GM12878 (cell line): ENCODE data around the gene EFTUD2. TPM values are rescaled to one million over a fixed set of nuclear protein-coding genes. Genes with fewer than 3 reads are reported as not detected.

Experiments
- ATAC-seq: fragments of 200-7000 bp; cut with Tn5 transposase; 3 replicates; pipeline ENCODE4 v1.9.1; 2020; ENCODE audit warnings: mild to moderate bottlenecking, moderate library complexity
- BruUV-seq: library from RNA; stranded (reverse); fragments of 400-500 nt; replicated peaks from 2 replicates; lab custom pipeline; 2021; lab: Mats Ljungman, UMichigan
- CTCF ChIA-PET: fragments of 300-600 bp; sonication (Branson Sonifier 250); formaldehyde crosslinking; extraction: SDS; loops from one replicate; lab custom pipeline; 2021; ENCODE audit warnings: inconsistent platforms; lab: Yijun Ruan, JAX
- POLR2A ChIA-PET: fragments of 350-600 bp; formaldehyde crosslinking; extraction: SDS; loops from one replicate; lab custom pipeline; 2021; ENCODE audit warnings: inconsistent platforms; lab: Charles Lee
- RAD21 ChIA-PET: fragments of 300-600 bp; sonication (Branson Sonifier 250); formaldehyde crosslinking; loops from one replicate; lab custom pipeline; 2023; ENCODE audit warnings: antibody characterized with exemption; ENCODE audit not compliant: unreplicated experiment; lab: Charles Lee
- SMC1A ChIA-PET: fragments of 300-600 bp; sonication (Branson Sonifier 250); formaldehyde crosslinking; loops from one replicate; lab custom pipeline; 2023; ENCODE audit not compliant: unreplicated experiment, uncharacterized antibody; lab: Charles Lee
- DNase-seq: peaks from one replicate; pipeline ENCODE4 v3.0.0-alpha.2; 2011; ENCODE audit warnings: low read depth, low spot score
- FAIRE-seq: peaks from 3 replicates; lab custom pipeline; 2011; peaks lifted over from hg19 to GRCh38; lab: Jason Lieb, UNC
- H2AFZ ChIP-seq: 2 replicates; pipeline ENCODE4 v1.6.0; 2011; ENCODE audit warnings: low read depth, low read length, control low read depth; ENCODE audit not compliant: control insufficient read depth
- H3K27ac ChIP-seq: 2 replicates; pipeline ENCODE4 v1.5.1; 2011; ENCODE audit warnings: control low read depth; ENCODE audit not compliant: control insufficient read depth, insufficient read depth
- H3K27me3 ChIP-seq, 2 experiments: replicated peaks in 1 of 2; 2 replicates each; pipeline versions ENCODE4 v1.6.0 to v1.6.1; 2011; ENCODE audit warnings: low read length in 1 of 2; ENCODE audit not compliant: control insufficient read depth in 2 of 2, insufficient read depth in 2 of 2
- H3K36me3 ChIP-seq, 2 experiments: 2 replicates each; pipeline ENCODE4 v1.5.1; 2011; ENCODE audit warnings: low read length in 1 of 2; ENCODE audit not compliant: control insufficient read depth in 2 of 2, insufficient read depth in 2 of 2
- H3K4me1 ChIP-seq: 2 replicates; pipeline ENCODE4 v1.6.1; 2011; ENCODE audit warnings: mild to moderate bottlenecking, low read length, moderate library complexity, mixed read lengths; ENCODE audit not compliant: control insufficient read depth, insufficient read depth
- H3K4me2 ChIP-seq: 2 replicates; pipeline ENCODE4 v1.6.0; 2011; ENCODE audit warnings: control low read depth; ENCODE audit not compliant: control insufficient read depth, insufficient read depth
- H3K4me3 ChIP-seq: fragments of 200-600 bp; sonication (generic); 2 replicates; pipeline ENCODE4 v1.5.1; 2016
- H3K79me2 ChIP-seq: 2 replicates; pipeline ENCODE4 v1.6.0; 2011; ENCODE audit warnings: low read length; ENCODE audit not compliant: control insufficient read depth, insufficient read depth
- H3K9ac ChIP-seq: 2 replicates; pipeline ENCODE4 v1.8.0; 2011; ENCODE audit warnings: low read length, control low read depth, mixed read lengths; ENCODE audit not compliant: control insufficient read depth, insufficient read depth
- H3K9me3 ChIP-seq: replicated peaks from 3 replicates; pipeline ENCODE4 v1.5.1; 2011; ENCODE audit warnings: mild to moderate bottlenecking, low read length; ENCODE audit not compliant: control insufficient read depth, insufficient read depth
- H4K20me1 ChIP-seq: 2 replicates; pipeline ENCODE4 v1.6.0; 2011; ENCODE audit not compliant: control insufficient read depth, insufficient read depth
- BHLHE40 ChIP-seq, 2 experiments: fragments of 450-650 bp in 1 of 2; IDR thresholded peaks; 2 replicates each; pipeline ENCODE4 v1.6.1; 2011 to 2017; ENCODE audit warnings: low read depth in 2 of 2, borderline replicate concordance in 1 of 2, improper control_type of control experiment in 1 of 2, low read length in 1 of 2, mild to moderate bottlenecking in 1 of 2
- CBFB ChIP-seq: IDR thresholded peaks from 2 replicates; pipeline ENCODE4 v1.6.1; 2016; ENCODE audit warnings: antibody characterized with exemption, low read depth
- CHD1 ChIP-seq: IDR thresholded peaks from 2 replicates; pipeline ENCODE4 v1.6.1; 2012; ENCODE audit warnings: low read depth, low read length, improper control_type of control experiment
- JUND ChIP-seq: IDR thresholded peaks from 2 replicates; pipeline ENCODE4 v1.6.1; 2012; ENCODE audit warnings: low read depth, mild to moderate bottlenecking, low read length, improper control_type of control experiment, moderate library complexity
- MXI1 ChIP-seq: fragments of 150-350 bp; IDR thresholded peaks from 2 replicates; pipeline ENCODE4 v1.6.1; 2011; ENCODE audit warnings: low read depth, mild to moderate bottlenecking, inconsistent platforms, low read length, improper control_type of control experiment
- NBN ChIP-seq: fragments of 450-650 bp; IDR thresholded peaks from 2 replicates; pipeline ENCODE4 v1.6.1; 2016
- NR2F1 ChIP-seq: fragments of 450-650 bp; conservative IDR thresholded peaks from 2 replicates; pipeline ENCODE4 v1.6.1; 2017; ENCODE audit warnings: mild to moderate bottlenecking
- PAX5 ChIP-seq: IDR thresholded peaks from 2 replicates; pipeline ENCODE4 v1.6.1; 2011; ENCODE audit warnings: low read depth, low read length, borderline replicate concordance
- POLR2AphosphoS2 ChIP-seq: IDR thresholded peaks from 2 replicates; pipeline ENCODE4 v1.6.1; 2011; ENCODE audit warnings: low read depth, mild to moderate bottlenecking, low read length, improper control_type of control experiment, moderate library complexity
- RAD21 ChIP-seq: IDR thresholded peaks from 2 replicates; pipeline ENCODE4 v1.6.1; 2011; ENCODE audit warnings: mild to moderate bottlenecking, low read depth, low read length, moderate library complexity; ENCODE audit not compliant: insufficient read depth
- RUNX3 ChIP-seq: IDR thresholded peaks from 2 replicates; pipeline ENCODE4 v1.6.1; 2012; ENCODE audit warnings: low read length, inconsistent platforms
- SMARCA5 ChIP-seq: fragments of 450-650 bp; IDR thresholded peaks from 2 replicates; pipeline ENCODE4 v1.6.1; 2017; ENCODE audit warnings: mild to moderate bottlenecking
- SMC3 ChIP-seq: IDR thresholded peaks from 2 replicates; pipeline ENCODE4 v1.6.1; 2011; ENCODE audit warnings: low read length, improper control_type of control experiment, borderline replicate concordance
- TCF12 ChIP-seq: IDR thresholded peaks from 2 replicates; pipeline ENCODE4 v1.6.1; 2011; ENCODE audit warnings: low read depth, mild to moderate bottlenecking, low read length
- WRNIP1 ChIP-seq: IDR thresholded peaks from 2 replicates; pipeline ENCODE4 v1.6.1; 2011; ENCODE audit warnings: low read depth, low read length, improper control_type of control experiment, borderline replicate concordance
- YY1 ChIP-seq: IDR thresholded peaks from 2 replicates; pipeline ENCODE4 v1.6.1; 2011; ENCODE audit warnings: low read depth, mild to moderate bottlenecking, low read length
- WGBS: methylation state at CpG from one replicate; pipeline ENCODE4 v1.1.6; 2016; ENCODE audit warnings: low lambda C conversion rate; ENCODE audit not compliant: insufficient replicate concordance, insufficient coverage; ENCODE audit errors: missing lambda C conversion rate; 5-methylcytosine and 5-hydroxymethylcytosine counted together
- in situ Hi-C: fragments of 300-500 bp; cut with MboI; formaldehyde crosslinking; loops from 9 replicates; pipeline ENCODE4 v1.14.3; 2018; ENCODE audit warnings: mixed read lengths
- intact Hi-C: fragments of 100-400 bp; cut with micrococcal nuclease; formaldehyde crosslinking; loops from one replicate; pipeline ENCODE4 v1.14.2; 2022; ENCODE audit not compliant: unreplicated experiment
- polyA plus RNA-seq, 11 experiments: library from polyadenylated mRNA; depleted of rRNA in 4 of 11; unstranded in 6 of 11; stranded (reverse) in 5 of 11; fragments of >200 nt; fragmentation: Nextera tagmentation in 4 of 11; fragmentation: Illumina TruSeq in 1 of 11; extraction: Ambion mirVana in 4 of 11; extraction: Trizol in 1 of 11; gene quantifications; 1 replicate in 1 of 11; 2 replicates in 10 of 11; pipeline versions ENCODE4 v1.2.1 to v1.2.3, GENCODE V29; 2011 to 2016; ENCODE audit warnings: inconsistent platforms in 2 of 11, missing spikeins in 2 of 11, low read depth in 1 of 11
- total RNA-seq, 4 experiments: library from RNA; depleted of rRNA in 3 of 4; stranded (reverse); fragments of >200 nt in 3 of 4; fragmentation: Illumina TruSeq in 1 of 4; extraction: Trizol in 1 of 4; gene quantifications; 2 replicates each; pipeline versions ENCODE4 v1.2.1 to v1.2.3, GENCODE V29; 2013 to 2021
- TF ChIP-seq, protein P1 (sequence below): fragments of 450-650 bp; IDR thresholded peaks from 2 replicates; pipeline ENCODE4 v1.6.1; 2016; ENCODE audit warnings: mild to moderate bottlenecking
- TF ChIP-seq, protein P2 (sequence below): IDR thresholded peaks from 2 replicates; pipeline ENCODE4 v1.6.1; 2012; ENCODE audit warnings: low read length, inconsistent platforms
- TF ChIP-seq, protein P3 (sequence below), 3 experiments: IDR thresholded peaks in 2 of 3; conservative IDR thresholded peaks in 1 of 3; 2 replicates each; pipeline ENCODE4 v1.5.1; 2011; ENCODE audit warnings: low read depth in 3 of 3, low read length in 3 of 3, mild to moderate bottlenecking in 3 of 3, control low read depth in 2 of 3, moderate library complexity in 2 of 3, inconsistent platforms in 1 of 3, mixed read lengths in 1 of 3; ENCODE audit not compliant: control insufficient read depth in 2 of 3, insufficient read depth in 1 of 3; ENCODE audit errors: extremely low read depth in 1 of 3

EFTUD2 gene
- total and polyA plus RNA-seq, 10 of the 15 experiments (the other 5 are each of a cell fraction or from before 2014, with no cell fraction given): 33.0 to 198 (median 126) TPM

DNA sequence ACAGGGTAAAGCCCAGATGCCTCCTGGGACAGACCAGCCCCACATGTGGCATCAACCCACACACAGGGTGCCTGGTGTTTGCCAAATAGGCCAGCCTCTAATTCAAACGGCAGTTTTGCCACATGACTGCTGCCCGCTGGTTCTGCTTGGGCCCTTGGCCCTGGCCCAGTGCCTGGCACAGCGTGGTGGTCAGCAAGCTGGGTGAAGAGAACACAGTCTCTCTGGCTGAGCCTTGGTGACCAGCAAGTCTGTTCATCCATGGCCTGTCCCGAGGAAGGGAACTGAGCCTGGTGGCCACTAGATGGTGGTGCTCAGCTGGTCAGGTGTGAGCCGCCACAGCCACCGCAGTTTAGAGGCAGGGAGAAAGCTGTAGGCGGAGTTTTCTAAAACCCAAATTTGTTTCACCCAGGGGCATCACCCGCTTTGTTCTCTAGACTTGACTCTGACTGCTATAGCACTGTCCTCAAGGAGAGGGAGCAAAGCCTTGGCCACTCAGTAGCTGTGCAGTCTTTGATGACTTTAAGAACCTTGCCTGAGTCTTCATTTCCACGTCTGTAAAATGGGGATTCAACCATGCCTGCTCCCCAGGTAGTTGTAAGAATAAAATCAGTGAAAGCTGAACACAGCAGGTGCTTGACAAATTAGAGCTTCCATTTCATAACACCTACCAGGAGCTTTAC lies 20.8 kb upstream of the EFTUD2 start:
- CTCF ChIA-PET: interaction anchor here (0.6 to 6.9 kb wide), 61 partner anchors 10 to 278 kb away, joined by 3 to 156 read pairs (median 4); partner anchors contain the start of genes ACBD4, C1QL1, EFTUD2 and PLCD3
- DNase-seq (peak; percentile 54), ATAC-seq (peak; percentile 97), FAIRE-seq (peak; percentile 97)
- 0% methylated on average over 9 of the region's 9 CpGs for WGBS
- no peak overlapping the region; the same call in 1 of the 2 replicates for H2AFZ ChIP-seq
- in situ Hi-C loops (loop anchor here (10.0 kb wide), 2 partner anchors 105 to 185 kb away; no protein-coding TSS in a partner anchor), intact Hi-C loops (loop anchor here (1.0 to 5.0 kb wide), 4 partner anchors 102 to 215 kb away; partner anchors contain the start of gene ACBD4)
- peaks cover 12% of the 10 kb centered on the region for H3K4me1 ChIP-seq
- no peaks in the 10 kb centered on the region for H3K9me3 ChIP-seq
- H3K36me3 ChIP-seq: no peaks in the 10 kb centered on the region; a peak in 1 of 4 replicates
- no peak overlapping the region for H3K9ac ChIP-seq
- H3K27me3 ChIP-seq: peaks cover 0 to 3% of the 10 kb centered on the region in 2 experiments; a peak in 1 of 4 replicates
- SMC1A ChIA-PET: interaction anchor here (0.7 to 6.5 kb wide), 33 partner anchors 10 to 278 kb away, joined by 3 to 90 read pairs (median 4); partner anchors contain the start of genes ACBD4, EFTUD2, HEXIM2 and NMT1
- no peaks in the 10 kb centered on the region for H3K79me2 ChIP-seq
- POLR2A ChIA-PET: interaction anchor here (0.7 to 2.5 kb wide), 7 partner anchors 26 to 203 kb away, joined by 3 to 13 read pairs (median 8); partner anchors contain the start of gene KIF18B
- RAD21 ChIA-PET: interaction anchor here (0.7 to 4.6 kb wide), 28 partner anchors 10 to 278 kb away, joined by 3 to 82 read pairs (median 4); partner anchors contain the start of genes ACBD4, C1QL1, EFTUD2 and KIF18B
- no peaks in the 10 kb centered on the region for H4K20me1 ChIP-seq
- peak overlapping the region; percentile 39 for H3K4me2 ChIP-seq
- H3K27ac ChIP-seq: no peak overlapping the region
- BruUV-seq: no TSS peak
- no peak overlapping the region for H3K4me3 ChIP-seq
- TF ChIP-seq RAD21 (peak; percentile 86), NR2F1 (0 out of 2 replicates have a peak, but pooled peaks have one; percentile 35), TCF12 (0 out of 2 replicates have a peak, but pooled peaks have one; percentile 26), CBFB (peak; percentile 28; the same call in 1 of the 2 replicates), SMC3 (peak; percentile 95), BHLHE40 (IDR thresholded peaks at IDR 0.05; ENCODE audit: borderline replicate concordance in 1 of 2, low read depth in 2 of 2, low read length in 1 of 2) (peak; percentile 23 to 53; a peak in 1 of 4 replicates), RUNX3 (peak; percentile 70), YY1 (peak; percentile 75), POLR2AphosphoS2 (no peak), SMARCA5 (0 out of 2 replicates have a peak, but pooled peaks have one; percentile 84), WRNIP1 (0 out of 2 replicates have a peak, but pooled peaks have one; percentile 54), NBN (peak; percentile 25; the same call in 1 of the 2 replicates), JUND (no peak), CHD1 (no peak), MXI1 (no peak), PAX5 (peak; percentile 35; the same call in 1 of the 2 replicates)
- TF ChIP-seq, protein P1, sequence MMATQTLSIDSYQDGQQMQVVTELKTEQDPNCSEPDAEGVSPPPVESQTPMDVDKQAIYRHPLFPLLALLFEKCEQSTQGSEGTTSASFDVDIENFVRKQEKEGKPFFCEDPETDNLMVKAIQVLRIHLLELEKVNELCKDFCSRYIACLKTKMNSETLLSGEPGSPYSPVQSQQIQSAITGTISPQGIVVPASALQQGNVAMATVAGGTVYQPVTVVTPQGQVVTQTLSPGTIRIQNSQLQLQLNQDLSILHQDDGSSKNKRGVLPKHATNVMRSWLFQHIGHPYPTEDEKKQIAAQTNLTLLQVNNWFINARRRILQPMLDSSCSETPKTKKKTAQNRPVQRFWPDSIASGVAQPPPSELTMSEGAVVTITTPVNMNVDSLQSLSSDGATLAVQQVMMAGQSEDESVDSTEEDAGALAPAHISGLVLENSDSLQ: no peak
- TF ChIP-seq, protein P2, sequence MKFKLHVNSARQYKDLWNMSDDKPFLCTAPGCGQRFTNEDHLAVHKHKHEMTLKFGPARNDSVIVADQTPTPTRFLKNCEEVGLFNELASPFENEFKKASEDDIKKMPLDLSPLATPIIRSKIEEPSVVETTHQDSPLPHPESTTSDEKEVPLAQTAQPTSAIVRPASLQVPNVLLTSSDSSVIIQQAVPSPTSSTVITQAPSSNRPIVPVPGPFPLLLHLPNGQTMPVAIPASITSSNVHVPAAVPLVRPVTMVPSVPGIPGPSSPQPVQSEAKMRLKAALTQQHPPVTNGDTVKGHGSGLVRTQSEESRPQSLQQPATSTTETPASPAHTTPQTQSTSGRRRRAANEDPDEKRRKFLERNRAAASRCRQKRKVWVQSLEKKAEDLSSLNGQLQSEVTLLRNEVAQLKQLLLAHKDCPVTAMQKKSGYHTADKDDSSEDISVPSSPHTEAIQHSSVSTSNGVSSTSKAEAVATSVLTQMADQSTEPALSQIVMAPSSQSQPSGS: no peak
- TF ChIP-seq, protein P3, sequence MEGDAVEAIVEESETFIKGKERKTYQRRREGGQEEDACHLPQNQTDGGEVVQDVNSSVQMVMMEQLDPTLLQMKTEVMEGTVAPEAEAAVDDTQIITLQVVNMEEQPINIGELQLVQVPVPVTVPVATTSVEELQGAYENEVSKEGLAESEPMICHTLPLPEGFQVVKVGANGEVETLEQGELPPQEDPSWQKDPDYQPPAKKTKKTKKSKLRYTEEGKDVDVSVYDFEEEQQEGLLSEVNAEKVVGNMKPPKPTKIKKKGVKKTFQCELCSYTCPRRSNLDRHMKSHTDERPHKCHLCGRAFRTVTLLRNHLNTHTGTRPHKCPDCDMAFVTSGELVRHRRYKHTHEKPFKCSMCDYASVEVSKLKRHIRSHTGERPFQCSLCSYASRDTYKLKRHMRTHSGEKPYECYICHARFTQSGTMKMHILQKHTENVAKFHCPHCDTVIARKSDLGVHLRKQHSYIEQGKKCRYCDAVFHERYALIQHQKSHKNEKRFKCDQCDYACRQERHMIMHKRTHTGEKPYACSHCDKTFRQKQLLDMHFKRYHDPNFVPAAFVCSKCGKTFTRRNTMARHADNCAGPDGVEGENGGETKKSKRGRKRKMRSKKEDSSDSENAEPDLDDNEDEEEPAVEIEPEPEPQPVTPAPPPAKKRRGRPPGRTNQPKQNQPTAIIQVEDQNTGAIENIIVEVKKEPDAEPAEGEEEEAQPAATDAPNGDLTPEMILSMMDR (IDR thresholded peaks at IDR 0.05 in 2 of 3, conservative IDR thresholded peaks at IDR 0.05 in 1 of 3; ENCODE audit: control insufficient read depth in 2 of 3, extremely low read depth in 1 of 3, insufficient read depth in 1 of 3, low read depth in 3 of 3, low read length in 3 of 3): peak; percentile 83 to 98 (median 88); a peak in 5 of 6 replicates
